H9 (cell line): ENCODE results near the gene CNOT4. TPM values are rescaled to one million over a fixed set of nuclear protein-coding genes. Genes with fewer than 3 reads are reported as not detected.

Experiments used
- DNase-seq: peaks from one replicate; pipeline ENCODE4 v3.0.0-alpha.2; 2017
- H2AFZ ChIP-seq: one replicate; pipeline ENCODE4 v1.6.1; 2013; ENCODE audit warnings: mild to moderate bottlenecking, low read length, control low read depth, moderate library complexity
- H2AK5ac ChIP-seq: 2 replicates; pipeline ENCODE4 v1.6.1; 2013; ENCODE audit warnings: low read length, control low read depth, mixed read lengths; ENCODE audit not compliant: insufficient read length
- H2BK120ac ChIP-seq: one replicate; pipeline ENCODE4 v1.6.1; 2013; ENCODE audit warnings: low read depth, mild to moderate bottlenecking, low read length, control low read depth, inconsistent platforms; ENCODE audit not compliant: poor library complexity, severe bottlenecking
- H2BK12ac ChIP-seq: 2 replicates; pipeline ENCODE4 v1.6.1; 2013; ENCODE audit warnings: low read length, control low read depth, mixed read lengths, low read depth; ENCODE audit not compliant: insufficient read length
- H2BK15ac ChIP-seq: 2 replicates; pipeline ENCODE4 v1.6.1; 2013; ENCODE audit warnings: low read depth, low read length, control low read depth
- H2BK20ac ChIP-seq: one replicate; pipeline ENCODE4 v1.6.1; 2013; ENCODE audit warnings: low read depth, mild to moderate bottlenecking, low read length, control low read depth, inconsistent platforms; ENCODE audit not compliant: poor library complexity, severe bottlenecking
- H2BK5ac ChIP-seq: 2 replicates; pipeline ENCODE4 v1.6.1; 2013; ENCODE audit warnings: low read length, control low read depth, mixed read lengths; ENCODE audit not compliant: insufficient read length
- H3K14ac ChIP-seq: 2 replicates; pipeline ENCODE4 v1.6.1; 2013; ENCODE audit warnings: low read length, control low read depth; ENCODE audit not compliant: insufficient read depth
- H3K18ac ChIP-seq: 2 replicates; pipeline ENCODE4 v1.6.1; 2013; ENCODE audit warnings: low read depth, mild to moderate bottlenecking, mixed read lengths, low read length, control low read depth; ENCODE audit not compliant: insufficient read length
- H3K23ac ChIP-seq: 2 replicates; pipeline ENCODE4 v1.6.1; 2013; ENCODE audit warnings: low read length, control low read depth, mixed read lengths, low read depth; ENCODE audit not compliant: insufficient read length
- H3K23me2 ChIP-seq: 2 replicates; pipeline ENCODE4 v1.6.1; 2013; ENCODE audit warnings: low read depth, mild to moderate bottlenecking, mixed read lengths, low read length, control low read depth; ENCODE audit not compliant: insufficient read length, poor library complexity, severe bottlenecking
- H3K27ac ChIP-seq: 2 replicates; pipeline ENCODE4 v1.5.1; 2013; ENCODE audit warnings: low read length, control low read depth, mixed read lengths, low read depth; ENCODE audit not compliant: insufficient read length
- H3K27me3 ChIP-seq: 2 replicates; pipeline ENCODE4 v1.6.1; 2013; ENCODE audit warnings: low read length, control low read depth, inconsistent platforms; ENCODE audit not compliant: insufficient read depth
- H3K4ac ChIP-seq: 2 replicates; pipeline ENCODE4 v1.6.1; 2013; ENCODE audit warnings: low read depth, mild to moderate bottlenecking, control low read depth, inconsistent platforms, low read length, moderate library complexity
- H3K4me1 ChIP-seq: 2 replicates; pipeline ENCODE4 v1.6.1; 2013; ENCODE audit warnings: low read length, control low read depth, inconsistent platforms; ENCODE audit not compliant: insufficient read depth
- H3K4me2 ChIP-seq: 2 replicates; pipeline ENCODE4 v1.6.1; 2013; ENCODE audit warnings: low read length, control low read depth, mixed read lengths; ENCODE audit not compliant: insufficient read length, insufficient read depth
- H3K56ac ChIP-seq: 2 replicates; pipeline ENCODE4 v1.6.1; 2013; ENCODE audit warnings: low read depth, mild to moderate bottlenecking, mixed read lengths, low read length, control low read depth; ENCODE audit not compliant: insufficient read length
- H3K79me1 ChIP-seq: 2 replicates; pipeline ENCODE4 v1.6.1; 2013; ENCODE audit warnings: low read depth, mild to moderate bottlenecking, moderate library complexity, low read length, control low read depth, inconsistent platforms; ENCODE audit not compliant: insufficient read depth, poor library complexity, severe bottlenecking
- H3K79me2 ChIP-seq: 2 replicates; pipeline ENCODE4 v1.6.1; 2013; ENCODE audit warnings: low read length, control low read depth, inconsistent platforms; ENCODE audit not compliant: insufficient read depth
- H3K9ac ChIP-seq: 2 replicates; pipeline ENCODE4 v1.6.1; 2013; ENCODE audit warnings: low read length, control low read depth, mixed read lengths; ENCODE audit not compliant: insufficient read length; ENCODE audit errors: extremely low read depth
- H3K9me3 ChIP-seq: one replicate; pipeline ENCODE4 v1.6.1; 2013; ENCODE audit warnings: low read depth, low read length, inconsistent platforms; ENCODE audit not compliant: control insufficient read depth
- H3T11ph ChIP-seq: one replicate; pipeline ENCODE4 v1.6.1; 2013; ENCODE audit warnings: mild to moderate bottlenecking, low read length, control low read depth, inconsistent platforms
- H4K20me1 ChIP-seq: one replicate; pipeline ENCODE4 v1.6.1; 2013; ENCODE audit not compliant: control insufficient read depth, insufficient read length, insufficient read depth
- H4K5ac ChIP-seq: 2 replicates; pipeline ENCODE4 v1.6.1; 2013; ENCODE audit warnings: low read depth, mild to moderate bottlenecking, mixed read lengths, low read length, control low read depth; ENCODE audit not compliant: insufficient read length
- H4K8ac ChIP-seq: replicated peaks from 2 replicates; pipeline ENCODE4 v1.6.1; 2013; ENCODE audit warnings: low read length, control low read depth, mixed read lengths, low read depth; ENCODE audit not compliant: insufficient read length
- H4K91ac ChIP-seq: 2 replicates; pipeline ENCODE4 v1.6.1; 2013; ENCODE audit warnings: low read depth, mild to moderate bottlenecking, moderate library complexity, mixed read lengths, low read length, control low read depth; ENCODE audit not compliant: insufficient read length
- H3K27ac Mint-ChIP-seq, 3 experiments: 2 replicates in 2 of 3; 3 replicates in 1 of 3; pipeline ENCODE4 v1.8.0; 2020 to 2021; ENCODE audit warnings: mixed read lengths in 3 of 3, mild to moderate bottlenecking in 1 of 3, moderate library complexity in 1 of 3
- H3K27me3 Mint-ChIP-seq: 2 replicates; pipeline ENCODE4 v1.8.0; 2021; ENCODE audit warnings: low read depth, mild to moderate bottlenecking, moderate library complexity, mixed read lengths
- H3K36me3 Mint-ChIP-seq, 3 experiments: 2 replicates in 2 of 3; 3 replicates in 1 of 3; pipeline ENCODE4 v1.8.0; 2020 to 2021; ENCODE audit warnings: low read depth in 3 of 3, mixed read lengths in 3 of 3; ENCODE audit not compliant: insufficient read depth in 1 of 3
- H3K4me1 Mint-ChIP-seq, 2 experiments: 2 replicates each; pipeline ENCODE4 v1.8.0; 2020; ENCODE audit warnings: mixed read lengths in 2 of 2
- H3K4me3 Mint-ChIP-seq, 2 experiments: 2 replicates in 1 of 2; 3 replicates in 1 of 2; pipeline ENCODE4 v1.8.0; 2020 to 2021; ENCODE audit warnings: mild to moderate bottlenecking in 2 of 2, mixed read lengths in 2 of 2, moderate library complexity in 1 of 2
- H3K9me3 Mint-ChIP-seq, 2 experiments: 2 replicates in 1 of 2; 3 replicates in 1 of 2; pipeline ENCODE4 v1.8.0; 2020; ENCODE audit warnings: mild to moderate bottlenecking in 2 of 2, mixed read lengths in 2 of 2, moderate library complexity in 1 of 2
- WGBS: extraction: QIAGEN DNeasy Blood & Tissue Kit; methylation state at CpG from one replicate; pipeline ENCODE4 v1.1.7; 2013; ENCODE audit warnings: missing lambda C conversion rate, low lambda C conversion rate, mixed read lengths; ENCODE audit not compliant: insufficient read length; ENCODE audit errors: extremely low coverage; 5-methylcytosine and 5-hydroxymethylcytosine counted together
- total RNA-seq: library from RNA; stranded (reverse); gene quantifications from 2 replicates; pipeline ENCODE4 v1.2.1, GENCODE V29; 2021
- TF ChIP-seq, protein P1 (sequence below): fragments of 200-600 bp; sonication (generic); conservative IDR thresholded peaks from 3 replicates; pipeline ENCODE4 v1.8.0; 2021; ENCODE audit warnings: antibody characterized with exemption, mild to moderate bottlenecking

CNOT4 gene
- total RNA-seq, 1 experiment from 2014 or later = 27.4 TPM

DNA sequence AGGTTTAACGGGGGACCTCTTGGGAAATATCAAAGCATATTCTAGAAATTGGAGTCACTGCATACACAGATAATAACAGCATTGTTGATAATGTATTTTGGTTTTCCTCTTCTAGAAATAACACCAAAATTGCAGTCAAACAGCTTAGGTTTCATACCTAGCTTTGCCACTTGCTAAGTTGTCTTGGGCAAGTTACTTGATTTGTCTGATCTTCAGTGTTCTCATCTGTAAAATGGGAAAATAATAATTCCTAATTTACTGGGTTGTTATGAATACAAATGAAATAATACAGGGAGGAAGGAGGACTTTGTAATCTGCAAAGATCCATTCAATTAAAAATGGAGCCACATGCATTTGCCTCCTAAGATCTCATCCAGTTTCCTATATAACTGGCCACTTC, 27.6 kb upstream of the CNOT4 start:
- Histone ChIP-seq H3K9me3 (no peaks in the 10 kb centered on the region), H3K23ac (no peak overlapping the region), H2BK12ac (no peak overlapping the region), H4K5ac (no peak overlapping the region), H2AFZ (no peak overlapping the region), H3K56ac (no peak overlapping the region), H2BK120ac (no peak overlapping the region), H3K23me2 (no peaks in the 10 kb centered on the region), H3K18ac (no peak overlapping the region), H3K4ac (no peak overlapping the region), H2BK20ac (no peak overlapping the region), H3K14ac (no peak overlapping the region), H3K79me2 (no peaks in the 10 kb centered on the region), H3K27me3 (no peaks in the 10 kb centered on the region), H3T11ph (no peak overlapping the region), H3K4me2 (no peak overlapping the region), H2BK5ac (no peak overlapping the region), H3K9ac (no peak overlapping the region), H2AK5ac (no peak overlapping the region), H4K91ac (no peak overlapping the region), H4K20me1 (no peaks in the 10 kb centered on the region), H4K8ac (no peak overlapping the region), H3K27ac (no peak overlapping the region), H3K4me1 (no peaks in the 10 kb centered on the region), H3K79me1 (no peaks in the 10 kb centered on the region), H2BK15ac (no peak overlapping the region)
- no peak for DNase-seq
- Mint-ChIP-seq H3K9me3 (no peaks in the 10 kb centered on the region), H3K27me3 (no peaks in the 10 kb centered on the region), H3K36me3 (no peaks in the 10 kb centered on the region), H3K4me3 (no peak overlapping the region), H3K4me1 (peaks cover 4% of the 10 kb centered on the region in 2 experiments; a peak in 3 of 4 replicates), H3K27ac (no peak overlapping the region)
- TF ChIP-seq, protein P1, sequence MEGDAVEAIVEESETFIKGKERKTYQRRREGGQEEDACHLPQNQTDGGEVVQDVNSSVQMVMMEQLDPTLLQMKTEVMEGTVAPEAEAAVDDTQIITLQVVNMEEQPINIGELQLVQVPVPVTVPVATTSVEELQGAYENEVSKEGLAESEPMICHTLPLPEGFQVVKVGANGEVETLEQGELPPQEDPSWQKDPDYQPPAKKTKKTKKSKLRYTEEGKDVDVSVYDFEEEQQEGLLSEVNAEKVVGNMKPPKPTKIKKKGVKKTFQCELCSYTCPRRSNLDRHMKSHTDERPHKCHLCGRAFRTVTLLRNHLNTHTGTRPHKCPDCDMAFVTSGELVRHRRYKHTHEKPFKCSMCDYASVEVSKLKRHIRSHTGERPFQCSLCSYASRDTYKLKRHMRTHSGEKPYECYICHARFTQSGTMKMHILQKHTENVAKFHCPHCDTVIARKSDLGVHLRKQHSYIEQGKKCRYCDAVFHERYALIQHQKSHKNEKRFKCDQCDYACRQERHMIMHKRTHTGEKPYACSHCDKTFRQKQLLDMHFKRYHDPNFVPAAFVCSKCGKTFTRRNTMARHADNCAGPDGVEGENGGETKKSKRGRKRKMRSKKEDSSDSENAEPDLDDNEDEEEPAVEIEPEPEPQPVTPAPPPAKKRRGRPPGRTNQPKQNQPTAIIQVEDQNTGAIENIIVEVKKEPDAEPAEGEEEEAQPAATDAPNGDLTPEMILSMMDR = no peak
- no CpG with 5 or more reads among the region's 1 CpG for WGBS
